ENCODE measurements around the gene PCDH15. TPM values are rescaled to one million over a fixed set of nuclear protein-coding genes. Genes with fewer than 3 reads are reported as not detected.

The PCDH15 gene
- total and polyA plus RNA-seq, 2 of the 13 experiments (the other 11 are each of a cell fraction or from before 2014, with no cell fraction given), result not detected

GRCh38 chr10:53939654-53940053, 861.4 kb downstream of the PCDH15 start (continued):
- no peak for TF ChIP-seq ZNF574 (CRISPR knock-in tag; IDR thresholded peaks at IDR 0.05)
- TF ChIP-seq ZNF777 (CRISPR knock-in tag; IDR thresholded peaks at IDR 0.05), result no peak
- TF ChIP-seq ZXDC (CRISPR knock-in tag; IDR thresholded peaks at IDR 0.05), result no peak
- no peak for TF ChIP-seq TFAP4 (IDR thresholded peaks at IDR 0.05; ENCODE audit: borderline replicate concordance, low read depth)
- TF ChIP-seq ZNF816 (CRISPR knock-in tag; IDR thresholded peaks at IDR 0.05; ENCODE audit: borderline replicate concordance), result no peak
- no peak for TF ChIP-seq CCAR2 (optimal IDR thresholded peaks at IDR 0.05; ENCODE audit: low read depth, low read length)
- TF ChIP-seq ZNF652 (CRISPR knock-in tag; IDR thresholded peaks at IDR 0.05; ENCODE audit: borderline replicate concordance, low read depth), result no peak
- TF ChIP-seq ZNF143 (CRISPR knock-in tag; IDR thresholded peaks at IDR 0.05), result no peak
- no peak for TF ChIP-seq KLF12 (CRISPR knock-in tag; IDR thresholded peaks at IDR 0.05; ENCODE audit: borderline replicate concordance)
- peak; percentile 70; the same call in 1 of the 2 replicates for TF ChIP-seq GATAD2A (CRISPR knock-in tag; IDR thresholded peaks at IDR 0.05)
- TF ChIP-seq PPARG (CRISPR knock-in tag; conservative IDR thresholded peaks at IDR 0.05), result no peak
- TF ChIP-seq NR0B2 (CRISPR knock-in tag; IDR thresholded peaks at IDR 0.05), result no peak
- TF ChIP-seq HMGXB3 (CRISPR knock-in tag; IDR thresholded peaks at IDR 0.05; ENCODE audit: borderline replicate concordance), result no peak
- TF ChIP-seq PATZ1 (CRISPR knock-in tag; IDR thresholded peaks at IDR 0.05), result no peak

All from HepG2 (cell line).